Liver (tissue), 9 donors: ENCODE data around the gene DSCAML1. TPM values are rescaled to one million over a fixed set of nuclear protein-coding genes. Genes with fewer than 3 reads are reported as not detected.

Experiments used
- DNase-seq: peaks from one replicate; pipeline ENCODE4 v3.0.0-alpha.2; 2017; ENCODE audit warnings: low spot score
- H3K27ac ChIP-seq, 2 donors: one replicate each; pipeline ENCODE4 v1.7.0; 2013; ENCODE audit warnings: inconsistent platforms in 2 of 2, low read length in 2 of 2, control low read depth in 1 of 2, low read depth in 1 of 2, mild to moderate bottlenecking in 1 of 2
- H3K27me3 ChIP-seq, 4 donors: one replicate each; pipeline versions ENCODE4 v1.6.1 to v1.7.0; 2013; ENCODE audit warnings: low read length in 3 of 4, inconsistent platforms in 1 of 4, mild to moderate bottlenecking in 1 of 4, moderate library complexity in 1 of 4; ENCODE audit not compliant: control insufficient read depth in 4 of 4, insufficient read depth in 4 of 4
- H3K36me3 ChIP-seq, 4 donors: one replicate each; pipeline versions ENCODE4 v1.6.1 to v1.7.0; 2013; ENCODE audit warnings: low read length in 3 of 4, mild to moderate bottlenecking in 3 of 4, low read depth in 1 of 4, moderate library complexity in 1 of 4; ENCODE audit not compliant: control insufficient read depth in 4 of 4, insufficient read depth in 3 of 4
- H3K4me1 ChIP-seq, 4 donors: one replicate each; pipeline versions ENCODE4 v1.6.1 to v1.7.0; 2013; ENCODE audit warnings: low read length in 3 of 4, mild to moderate bottlenecking in 3 of 4, moderate library complexity in 1 of 4; ENCODE audit not compliant: control insufficient read depth in 4 of 4, insufficient read depth in 4 of 4
- H3K4me3 ChIP-seq, 3 donors: one replicate each; pipeline versions ENCODE4 v1.6.1 to v1.7.0; 2013; ENCODE audit warnings: low read length in 3 of 3, control low read depth in 1 of 3, low read depth in 1 of 3, mild to moderate bottlenecking in 1 of 3
- H3K9ac ChIP-seq, 2 donors: one replicate each; pipeline ENCODE4 v1.7.0; 2013; ENCODE audit warnings: low read length in 2 of 2, mild to moderate bottlenecking in 2 of 2, moderate library complexity in 2 of 2, control low read depth in 1 of 2, low read depth in 1 of 2
- H3K9me3 ChIP-seq, 4 donors: one replicate each; pipeline versions ENCODE4 v1.6.1 to v1.7.0; 2013; ENCODE audit warnings: low read length in 3 of 4; ENCODE audit not compliant: control insufficient read depth in 4 of 4
- FOXA1 ChIP-seq: IDR thresholded peaks from 2 replicates; pipeline ENCODE4 v1.6.1; 2016; ENCODE audit warnings: antibody characterized with exemption
- FOXA2 ChIP-seq: IDR thresholded peaks from 2 replicates; pipeline ENCODE4 v1.6.1; 2016; ENCODE audit warnings: antibody characterized with exemption
- GABPA ChIP-seq, 2 donors: IDR thresholded peaks in 1 of 2; conservative IDR thresholded peaks in 1 of 2; 2 replicates each; pipeline ENCODE4 v1.6.1; 2016; ENCODE audit warnings: antibody characterized with exemption in 2 of 2, mild to moderate bottlenecking in 1 of 2, moderate library complexity in 1 of 2
- HNF4A ChIP-seq, 2 donors: conservative IDR thresholded peaks; 2 replicates each; pipeline ENCODE4 v1.6.1; 2016; ENCODE audit warnings: antibody characterized with exemption in 2 of 2, mild to moderate bottlenecking in 2 of 2
- HNF4G ChIP-seq: IDR thresholded peaks from 2 replicates; pipeline ENCODE4 v1.6.1; 2016; ENCODE audit warnings: antibody characterized with exemption
- JUND ChIP-seq, 2 donors: IDR thresholded peaks; 2 replicates each; pipeline ENCODE4 v1.6.1; 2016; ENCODE audit warnings: antibody characterized with exemption in 2 of 2
- NR2F2 ChIP-seq: IDR thresholded peaks from 2 replicates; pipeline ENCODE4 v1.6.1; 2016; ENCODE audit warnings: antibody characterized with exemption
- RAD21 ChIP-seq, 2 donors: IDR thresholded peaks; 2 replicates each; pipeline ENCODE4 v1.6.1; 2016; ENCODE audit warnings: antibody characterized with exemption in 2 of 2, mild to moderate bottlenecking in 2 of 2
- RXRA ChIP-seq, 2 donors: IDR thresholded peaks; 2 replicates each; pipeline ENCODE4 v1.6.1; 2017 to 2018; ENCODE audit warnings: antibody characterized with exemption in 2 of 2, mild to moderate bottlenecking in 1 of 2
- SP1 ChIP-seq: IDR thresholded peaks from 2 replicates; pipeline ENCODE4 v1.6.1; 2018; ENCODE audit warnings: antibody characterized with exemption, mild to moderate bottlenecking
- TAF1 ChIP-seq: conservative IDR thresholded peaks from 2 replicates; pipeline ENCODE4 v1.6.1; 2016; ENCODE audit warnings: antibody characterized with exemption, mild to moderate bottlenecking
- YY1 ChIP-seq: IDR thresholded peaks from 2 replicates; pipeline ENCODE4 v1.6.1; 2016; ENCODE audit warnings: antibody characterized with exemption, mild to moderate bottlenecking
- WGBS: extraction: QIAGEN DNeasy Blood & Tissue Kit; methylation state at CpG from one replicate; pipeline ENCODE4 v1.1.7; 2013; 5-methylcytosine and 5-hydroxymethylcytosine counted together
- polyA plus RNA-seq, 2 donors: library from polyadenylated mRNA; stranded (reverse) in 1 of 2; unstranded in 1 of 2; fragments of 200-250 nt in 1 of 2; fragments of >200 nt in 1 of 2; fragmentation: Nextera tagmentation in 1 of 2; extraction: Ambion mirVana in 1 of 2; gene quantifications; one replicate each; pipeline versions ENCODE4 v1.2.1 to v1.2.3, GENCODE V29; 2013 to 2015
- total RNA-seq, 2 donors: library from RNA; depleted of rRNA; stranded (reverse); fragments of >200 nt; gene quantifications; one replicate each; pipeline ENCODE4 v1.2.3, GENCODE V29; 2014
- TF ChIP-seq, protein P1 (sequence below): fragments of 150-350 bp; IDR thresholded peaks from 2 replicates; pipeline ENCODE4 v1.5.1; 2017; ENCODE audit warnings: improper control_type of control experiment, low read depth, low read length; ENCODE audit not compliant: missing input control
- TF ChIP-seq, protein P2 (sequence below): IDR thresholded peaks from 2 replicates; pipeline ENCODE4 v1.6.1; 2016; ENCODE audit warnings: antibody characterized with exemption
- TF ChIP-seq, protein P3 (sequence below): IDR thresholded peaks from 2 replicates; pipeline ENCODE4 v1.6.1; 2016; ENCODE audit warnings: antibody characterized with exemption
- TF ChIP-seq, protein P4 (sequence below): IDR thresholded peaks from 2 replicates; pipeline ENCODE4 v1.6.1; 2016; ENCODE audit warnings: antibody characterized with exemption
- donor health status: healthy.
- donor health status: healthy.
- donor health status: healthy.
- donor health status: healthy.
- donor health status: healthy.

The DSCAML1 gene
- total and polyA plus RNA-seq, 4 donors, result 0.07 to 0.42 (median 0.20) TPM

DNA sequence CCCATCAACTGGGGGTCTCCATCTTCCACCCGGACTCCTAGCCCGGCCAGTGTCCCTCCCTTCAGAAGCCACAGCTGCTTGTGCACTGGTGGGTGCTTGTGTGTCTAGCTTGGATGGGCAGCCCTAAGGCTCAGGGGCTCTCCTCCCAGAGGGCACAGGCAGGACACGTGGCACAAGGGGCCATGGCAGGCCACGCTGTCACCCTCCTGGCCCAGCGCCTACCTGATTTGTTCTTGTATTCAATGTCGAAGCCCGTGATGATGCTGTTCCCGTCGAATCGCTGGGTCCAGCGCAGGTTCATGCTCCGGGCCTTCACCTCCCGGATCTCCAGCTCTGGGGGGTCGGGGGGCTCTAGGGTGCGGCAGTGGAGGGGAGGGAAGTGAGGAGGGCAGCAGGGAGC lies 316.8 kb downstream of the DSCAML1 start:
- H3K4me1 ChIP-seq, result no peaks in the 10 kb centered on the region
- no peaks in the 10 kb centered on the region for H3K27me3 ChIP-seq
- WGBS, result 95% methylated on average over 15 of the region's 15 CpGs
- TF ChIP-seq, protein P1, sequence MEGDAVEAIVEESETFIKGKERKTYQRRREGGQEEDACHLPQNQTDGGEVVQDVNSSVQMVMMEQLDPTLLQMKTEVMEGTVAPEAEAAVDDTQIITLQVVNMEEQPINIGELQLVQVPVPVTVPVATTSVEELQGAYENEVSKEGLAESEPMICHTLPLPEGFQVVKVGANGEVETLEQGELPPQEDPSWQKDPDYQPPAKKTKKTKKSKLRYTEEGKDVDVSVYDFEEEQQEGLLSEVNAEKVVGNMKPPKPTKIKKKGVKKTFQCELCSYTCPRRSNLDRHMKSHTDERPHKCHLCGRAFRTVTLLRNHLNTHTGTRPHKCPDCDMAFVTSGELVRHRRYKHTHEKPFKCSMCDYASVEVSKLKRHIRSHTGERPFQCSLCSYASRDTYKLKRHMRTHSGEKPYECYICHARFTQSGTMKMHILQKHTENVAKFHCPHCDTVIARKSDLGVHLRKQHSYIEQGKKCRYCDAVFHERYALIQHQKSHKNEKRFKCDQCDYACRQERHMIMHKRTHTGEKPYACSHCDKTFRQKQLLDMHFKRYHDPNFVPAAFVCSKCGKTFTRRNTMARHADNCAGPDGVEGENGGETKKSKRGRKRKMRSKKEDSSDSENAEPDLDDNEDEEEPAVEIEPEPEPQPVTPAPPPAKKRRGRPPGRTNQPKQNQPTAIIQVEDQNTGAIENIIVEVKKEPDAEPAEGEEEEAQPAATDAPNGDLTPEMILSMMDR, result no peak
- TF ChIP-seq NR2F2 (no peak), TAF1 (no peak), YY1 (no peak), FOXA2 (no peak), GABPA (IDR thresholded peaks at IDR 0.05 in 1 of 2, conservative IDR thresholded peaks at IDR 0.05 in 1 of 2) (no peak), RAD21 (IDR thresholded peaks at IDR 0.05) (no peak), SP1 (no peak), HNF4A (conservative IDR thresholded peaks at IDR 0.05) (no peak), FOXA1 (no peak), JUND (IDR thresholded peaks at IDR 0.05) (no peak)
- TF ChIP-seq, protein P2, sequence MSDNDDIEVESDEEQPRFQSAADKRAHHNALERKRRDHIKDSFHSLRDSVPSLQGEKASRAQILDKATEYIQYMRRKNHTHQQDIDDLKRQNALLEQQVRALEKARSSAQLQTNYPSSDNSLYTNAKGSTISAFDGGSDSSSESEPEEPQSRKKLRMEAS, result no peak
- TF ChIP-seq, protein P3, sequence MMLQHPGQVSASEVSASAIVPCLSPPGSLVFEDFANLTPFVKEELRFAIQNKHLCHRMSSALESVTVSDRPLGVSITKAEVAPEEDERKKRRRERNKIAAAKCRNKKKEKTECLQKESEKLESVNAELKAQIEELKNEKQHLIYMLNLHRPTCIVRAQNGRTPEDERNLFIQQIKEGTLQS, result no peak
- no peaks in the 10 kb centered on the region for H3K9me3 ChIP-seq
- H3K27ac ChIP-seq, result no peak overlapping the region
- H3K36me3 ChIP-seq, result no peaks in the 10 kb centered on the region
- no peak overlapping the region for H3K4me3 ChIP-seq
- DNase-seq, result no peak
- no peak overlapping the region for H3K9ac ChIP-seq

DNA sequence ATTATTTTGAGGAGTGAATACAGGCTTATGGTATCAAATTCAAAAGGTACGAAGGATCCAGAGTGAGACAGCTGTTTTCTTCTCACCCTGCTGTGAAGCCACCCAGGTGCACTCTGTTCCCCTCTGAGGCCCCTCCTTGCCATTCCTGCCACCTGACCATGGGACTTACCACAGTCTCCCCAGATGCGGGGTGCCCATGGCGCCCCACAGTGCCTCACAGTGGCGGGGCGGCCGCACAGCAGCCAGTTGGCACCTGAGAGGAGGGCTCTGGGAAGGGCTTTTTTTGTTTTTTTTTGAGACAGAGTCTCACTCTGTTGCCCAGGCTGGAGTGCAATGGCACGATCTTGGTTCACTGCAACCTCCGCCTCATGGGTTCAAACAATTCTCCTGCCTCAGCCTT lies 317.6 kb downstream of the DSCAML1 start:
- H3K4me3 ChIP-seq, result no peak overlapping the region
- 83% methylated on average over 8 of the region's 8 CpGs for WGBS
- no peaks in the 10 kb centered on the region for H3K9me3 ChIP-seq
- H3K4me1 ChIP-seq, result no peaks in the 10 kb centered on the region
- no peak overlapping the region for H3K9ac ChIP-seq
- no peaks in the 10 kb centered on the region for H3K27me3 ChIP-seq
- no peaks in the 10 kb centered on the region for H3K36me3 ChIP-seq
- no peak for DNase-seq
- TF ChIP-seq, protein P3, result no peak
- TF ChIP-seq HNF4G (no peak), GABPA (IDR thresholded peaks at IDR 0.05 in 1 of 2, conservative IDR thresholded peaks at IDR 0.05 in 1 of 2) (no peak), YY1 (no peak), RAD21 (IDR thresholded peaks at IDR 0.05) (no peak)
- H3K27ac ChIP-seq, result no peak overlapping the region

DNA sequence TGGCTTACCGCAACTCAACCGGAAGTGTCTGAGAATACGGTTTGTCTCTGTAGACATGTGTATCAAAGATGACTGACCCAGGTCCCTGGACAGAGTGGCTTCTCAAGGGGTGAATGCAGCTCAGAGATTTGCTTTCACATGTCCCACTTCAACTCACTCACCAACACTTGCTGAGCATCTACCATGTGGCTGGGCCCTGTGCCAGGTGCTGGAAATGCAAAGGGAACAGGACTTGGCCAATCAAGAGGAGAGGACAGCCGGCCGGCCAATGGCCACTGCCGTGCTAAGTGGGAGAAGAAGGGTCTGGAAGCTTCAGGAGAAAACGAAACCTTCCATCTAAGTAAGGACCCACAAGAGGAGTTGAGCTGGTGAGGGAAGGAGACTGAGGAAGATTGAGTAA lies 318.1 kb downstream of the DSCAML1 start:
- H3K4me3 ChIP-seq, result no peak overlapping the region
- 96% methylated on average over 7 of the region's 7 CpGs for WGBS
- no peak for DNase-seq
- TF ChIP-seq, protein P1, result no peak
- no peak for TF ChIP-seq RAD21 (IDR thresholded peaks at IDR 0.05)
- no peak for TF ChIP-seq JUND (IDR thresholded peaks at IDR 0.05)
- TF ChIP-seq, protein P4, sequence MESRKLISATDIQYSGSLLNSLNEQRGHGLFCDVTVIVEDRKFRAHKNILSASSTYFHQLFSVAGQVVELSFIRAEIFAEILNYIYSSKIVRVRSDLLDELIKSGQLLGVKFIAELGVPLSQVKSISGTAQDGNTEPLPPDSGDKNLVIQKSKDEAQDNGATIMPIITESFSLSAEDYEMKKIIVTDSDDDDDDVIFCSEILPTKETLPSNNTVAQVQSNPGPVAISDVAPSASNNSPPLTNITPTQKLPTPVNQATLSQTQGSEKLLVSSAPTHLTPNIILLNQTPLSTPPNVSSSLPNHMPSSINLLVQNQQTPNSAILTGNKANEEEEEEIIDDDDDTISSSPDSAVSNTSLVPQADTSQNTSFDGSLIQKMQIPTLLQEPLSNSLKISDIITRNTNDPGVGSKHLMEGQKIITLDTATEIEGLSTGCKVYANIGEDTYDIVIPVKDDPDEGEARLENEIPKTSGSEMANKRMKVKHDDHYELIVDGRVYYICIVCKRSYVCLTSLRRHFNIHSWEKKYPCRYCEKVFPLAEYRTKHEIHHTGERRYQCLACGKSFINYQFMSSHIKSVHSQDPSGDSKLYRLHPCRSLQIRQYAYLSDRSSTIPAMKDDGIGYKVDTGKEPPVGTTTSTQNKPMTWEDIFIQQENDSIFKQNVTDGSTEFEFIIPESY, result no peak
- TF ChIP-seq RXRA (IDR thresholded peaks at IDR 0.05), result no peak
- no peak for TF ChIP-seq TAF1
- no peak for TF ChIP-seq NR2F2
- no peaks in the 10 kb centered on the region for H3K27me3 ChIP-seq
- no peaks in the 10 kb centered on the region for H3K36me3 ChIP-seq
- no peaks in the 10 kb centered on the region for H3K9me3 ChIP-seq
- no peak overlapping the region for H3K9ac ChIP-seq
- H3K4me1 ChIP-seq, result no peaks in the 10 kb centered on the region
- H3K27ac ChIP-seq, result no peak overlapping the region
